Tibial nerve (tissue), 4 donors: ENCODE measurements around the gene NUDT22. TPM values are rescaled to one million over a fixed set of nuclear protein-coding genes. Genes with fewer than 3 reads are reported as not detected.

Experiments
- DNase-seq, 2 donors: peaks; one replicate each; pipeline ENCODE4 v3.0.0-alpha.2; 2019; ENCODE audit warnings: low spot score in 2 of 2
- H3K27ac ChIP-seq, 4 donors: fragments of 200-600 bp; sonication (generic) in 3 of 4; one replicate each; pipeline ENCODE4 v1.5.1; 2017 to 2019; ENCODE audit warnings: mild to moderate bottlenecking in 1 of 4
- H3K27me3 ChIP-seq, 2 donors: fragments of 200-600 bp; sonication (generic) in 1 of 2; one replicate each; pipeline versions ENCODE4 v1.5.1 to v1.6.0; 2017 to 2019
- H3K36me3 ChIP-seq, 3 donors: fragments of 200-600 bp; sonication (generic); one replicate each; pipeline ENCODE4 v1.5.1; 2018 to 2019
- H3K4me1 ChIP-seq, 4 donors: fragments of 200-600 bp; sonication (generic) in 3 of 4; one replicate each; pipeline ENCODE4 v1.5.1; 2017 to 2019
- H3K4me3 ChIP-seq, 4 donors: fragments of 200-600 bp; sonication (generic) in 3 of 4; one replicate each; pipeline ENCODE4 v1.5.1; 2017 to 2019; ENCODE audit warnings: mild to moderate bottlenecking in 1 of 4, moderate library complexity in 1 of 4
- H3K9me3 ChIP-seq, 4 donors: fragments of 200-600 bp; sonication (generic) in 3 of 4; one replicate each; pipeline ENCODE4 v1.5.1; 2017 to 2019
- EP300 ChIP-seq, 2 donors: sonication (generic); formaldehyde crosslinking; IDR thresholded peaks; one replicate each; pipeline ENCODE4 v1.6.1; 2017; ENCODE audit warnings: antibody characterized with exemption in 2 of 2, mild to moderate bottlenecking in 1 of 2
- POLR2A ChIP-seq, 2 donors: fragments of 450-650 bp; IDR thresholded peaks; one replicate each; pipeline ENCODE4 v1.6.1; 2017; ENCODE audit warnings: antibody characterized with exemption in 2 of 2, mild to moderate bottlenecking in 2 of 2, moderate library complexity in 2 of 2
- WGBS, 2 donors: methylation state at CpG; one replicate each; pipeline ENCODE4 v1.1.5; 2018; 5-methylcytosine and 5-hydroxymethylcytosine counted together
- total RNA-seq, 4 donors: library from RNA; depleted of rRNA; stranded (reverse); fragments of >200 nt; gene quantifications; one replicate each; pipeline ENCODE4 v1.1.0, GENCODE V29; 2016
- TF ChIP-seq, protein P1 (sequence below), 5 experiments: fragments of 200-600 bp in 3 of 5; fragments of 450-650 bp in 2 of 5; sonication (generic) in 3 of 5; IDR thresholded peaks; one replicate each; pipeline ENCODE4 v1.5.1; 2016 to 2019; ENCODE audit warnings: antibody characterized with exemption in 5 of 5, mild to moderate bottlenecking in 3 of 5, moderate library complexity in 2 of 5

NUDT22 gene, protein sequence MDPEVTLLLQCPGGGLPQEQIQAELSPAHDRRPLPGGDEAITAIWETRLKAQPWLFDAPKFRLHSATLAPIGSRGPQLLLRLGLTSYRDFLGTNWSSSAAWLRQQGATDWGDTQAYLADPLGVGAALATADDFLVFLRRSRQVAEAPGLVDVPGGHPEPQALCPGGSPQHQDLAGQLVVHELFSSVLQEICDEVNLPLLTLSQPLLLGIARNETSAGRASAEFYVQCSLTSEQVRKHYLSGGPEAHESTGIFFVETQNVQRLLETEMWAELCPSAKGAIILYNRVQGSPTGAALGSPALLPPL
- 10 to 100 TPM; 33.0 to 83.7 (median 60.2) TPM for total RNA-seq

DNA sequence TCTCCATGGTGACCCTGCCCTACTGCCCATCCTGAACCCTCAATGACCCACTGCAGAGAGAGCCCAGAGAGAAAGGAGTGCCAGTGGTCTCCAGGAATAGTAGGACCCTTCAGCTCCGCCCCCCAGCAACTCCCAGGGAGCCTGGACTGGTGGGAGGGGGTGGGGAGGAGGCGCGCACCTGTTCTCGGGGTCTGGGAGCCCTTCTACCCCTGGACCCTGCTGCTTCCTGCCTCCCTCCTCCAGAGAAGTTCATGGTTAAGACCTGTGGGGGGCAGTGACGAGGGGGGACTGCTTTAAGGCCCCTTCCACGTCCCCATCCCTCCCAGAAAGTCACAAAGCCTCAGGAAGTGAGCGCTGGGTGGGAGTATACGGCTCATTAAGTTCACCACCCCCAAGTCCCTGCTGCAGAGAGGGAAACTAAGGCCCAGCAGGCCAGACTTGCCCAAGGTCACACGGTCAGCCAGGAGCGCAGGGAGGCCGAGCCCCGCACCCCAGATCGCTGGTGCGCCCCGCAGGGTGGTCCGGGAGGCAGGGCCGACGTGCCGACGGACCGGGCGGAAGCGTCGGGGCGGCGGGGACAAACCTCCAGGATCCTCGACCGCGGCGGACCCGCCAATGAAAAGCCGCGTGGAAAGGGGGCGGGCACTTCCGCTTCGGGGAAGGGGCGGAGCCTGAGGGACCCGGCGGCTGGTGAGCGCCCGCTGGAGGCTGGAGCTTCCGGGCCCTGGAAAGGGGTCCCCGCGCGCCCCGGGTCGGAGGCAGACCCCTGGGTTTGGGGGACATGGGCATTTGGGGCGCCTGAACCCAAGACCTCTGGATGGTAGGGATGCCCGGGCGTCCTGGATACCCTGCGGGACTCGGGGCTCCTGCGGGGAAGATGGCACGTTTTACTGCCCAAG, at the start of gene NUDT22, which contains the start of gene TRPT1:
Gene NUDT22, plus strand, starts transcription at position 667 of the 899 bp plus-strand sequence. CDS start 379 bp downstream, outside the sequence.
Gene TRPT1, minus strand, starts transcription at position 579 of the 899 bp plus-strand sequence. Its CDS starts 326 bp downstream, at position 253.
- Histone ChIP-seq H3K9me3 (no peaks in the 10 kb centered on the region), H3K27me3 (no peaks in the 10 kb centered on the region), H3K36me3 (peaks cover 0 to 24% (median 0%) of the 10 kb centered on the region in 3 donors), H3K4me3 (peak within 1 kb of the TSS; percentile 56 to 91 (median 80)), H3K27ac (peak within 1 kb of the TSS; percentile 84 to 96 (median 91)), H3K4me1 (peaks cover 0 to 49% (median 28%) of the 10 kb centered on the region in 4 donors)
- TF ChIP-seq EP300 (IDR thresholded peaks at IDR 0.05) (peak; percentile 75 to 90), POLR2A (IDR thresholded peaks at IDR 0.05) (peak; percentile 82 to 86)
- TF ChIP-seq, protein P1, sequence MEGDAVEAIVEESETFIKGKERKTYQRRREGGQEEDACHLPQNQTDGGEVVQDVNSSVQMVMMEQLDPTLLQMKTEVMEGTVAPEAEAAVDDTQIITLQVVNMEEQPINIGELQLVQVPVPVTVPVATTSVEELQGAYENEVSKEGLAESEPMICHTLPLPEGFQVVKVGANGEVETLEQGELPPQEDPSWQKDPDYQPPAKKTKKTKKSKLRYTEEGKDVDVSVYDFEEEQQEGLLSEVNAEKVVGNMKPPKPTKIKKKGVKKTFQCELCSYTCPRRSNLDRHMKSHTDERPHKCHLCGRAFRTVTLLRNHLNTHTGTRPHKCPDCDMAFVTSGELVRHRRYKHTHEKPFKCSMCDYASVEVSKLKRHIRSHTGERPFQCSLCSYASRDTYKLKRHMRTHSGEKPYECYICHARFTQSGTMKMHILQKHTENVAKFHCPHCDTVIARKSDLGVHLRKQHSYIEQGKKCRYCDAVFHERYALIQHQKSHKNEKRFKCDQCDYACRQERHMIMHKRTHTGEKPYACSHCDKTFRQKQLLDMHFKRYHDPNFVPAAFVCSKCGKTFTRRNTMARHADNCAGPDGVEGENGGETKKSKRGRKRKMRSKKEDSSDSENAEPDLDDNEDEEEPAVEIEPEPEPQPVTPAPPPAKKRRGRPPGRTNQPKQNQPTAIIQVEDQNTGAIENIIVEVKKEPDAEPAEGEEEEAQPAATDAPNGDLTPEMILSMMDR (IDR thresholded peaks at IDR 0.05), result peak in 4 of 5 experiments; percentile 5 to 41 (median 20)
- DNase-seq, result peak; percentile 81 to 88
- 1% methylated on average over 33 to 51 of the region's 54 CpGs for WGBS, 2 donors

DNA sequence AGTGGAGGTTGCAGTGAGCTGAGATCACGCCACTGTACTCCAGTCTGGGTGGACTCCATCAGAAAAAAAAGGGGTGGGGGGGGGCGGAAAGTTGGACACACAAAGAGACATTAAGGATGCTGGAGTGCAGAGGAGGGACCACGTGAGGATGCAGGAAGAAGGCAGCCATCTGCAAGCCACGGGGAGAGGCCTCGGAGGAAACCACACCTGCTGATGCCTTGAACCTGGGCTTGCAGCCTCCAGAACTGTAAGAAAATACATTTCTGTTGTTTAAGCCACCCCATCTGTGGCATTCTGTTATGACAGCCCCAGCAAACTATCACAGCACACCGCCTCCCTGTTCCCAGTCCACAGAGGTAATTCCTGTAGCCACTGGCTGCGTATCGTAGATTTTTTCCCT, 49.3 kb upstream of the NUDT22 start:
- DNase-seq, result no peak
- H3K36me3 ChIP-seq, result no peaks in the 10 kb centered on the region
- no peak overlapping the region for H3K4me3 ChIP-seq
- TF ChIP-seq POLR2A (IDR thresholded peaks at IDR 0.05) (no peak), EP300 (IDR thresholded peaks at IDR 0.05) (no peak)
- TF ChIP-seq, protein P1 (IDR thresholded peaks at IDR 0.05), result no peak
- no peaks in the 10 kb centered on the region for H3K27me3 ChIP-seq
- 75 to 84% methylated on average over 8 of the region's 8 CpGs for WGBS, 2 donors
- peaks cover 0 to 5% (median 0%) of the 10 kb centered on the region in 4 donors for H3K9me3 ChIP-seq
- no peak overlapping the region for H3K27ac ChIP-seq
- peaks cover 0 to 18% (median 11%) of the 10 kb centered on the region in 4 donors for H3K4me1 ChIP-seq

DNA sequence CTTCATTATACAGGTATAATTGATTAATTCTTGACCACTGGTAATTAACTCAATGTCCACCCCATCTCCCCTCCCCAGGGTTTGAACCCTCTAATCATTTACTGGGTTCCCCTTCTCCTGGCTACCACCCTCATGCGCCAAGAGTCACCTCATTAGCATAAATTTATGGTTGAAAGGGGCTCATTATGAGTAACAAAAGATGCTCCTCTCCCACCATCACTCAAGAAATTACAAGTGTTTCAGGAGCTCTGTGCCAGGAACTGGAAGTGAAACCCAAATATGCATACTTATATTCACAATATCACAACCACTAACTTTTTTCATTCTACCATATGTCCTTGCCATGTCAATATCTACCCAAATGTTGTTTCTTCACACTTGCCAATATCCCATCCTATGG, 47.9 kb upstream of the NUDT22 start:
- H3K4me1 ChIP-seq, result peaks cover 0 to 32% (median 19%) of the 10 kb centered on the region in 4 donors
- H3K36me3 ChIP-seq, result no peaks in the 10 kb centered on the region
- TF ChIP-seq EP300 (IDR thresholded peaks at IDR 0.05) (no peak), POLR2A (IDR thresholded peaks at IDR 0.05) (no peak)
- TF ChIP-seq, protein P1 (IDR thresholded peaks at IDR 0.05), result no peak
- H3K27me3 ChIP-seq, result no peaks in the 10 kb centered on the region
- peaks cover 0 to 5% (median 0%) of the 10 kb centered on the region in 4 donors for H3K9me3 ChIP-seq
- H3K4me3 ChIP-seq, result no peak overlapping the region
- DNase-seq, result no peak
- H3K27ac ChIP-seq, result no peak overlapping the region
- WGBS, 2 donors, result 89 to 100% methylated on average over 1 of the region's 1 CpG

DNA sequence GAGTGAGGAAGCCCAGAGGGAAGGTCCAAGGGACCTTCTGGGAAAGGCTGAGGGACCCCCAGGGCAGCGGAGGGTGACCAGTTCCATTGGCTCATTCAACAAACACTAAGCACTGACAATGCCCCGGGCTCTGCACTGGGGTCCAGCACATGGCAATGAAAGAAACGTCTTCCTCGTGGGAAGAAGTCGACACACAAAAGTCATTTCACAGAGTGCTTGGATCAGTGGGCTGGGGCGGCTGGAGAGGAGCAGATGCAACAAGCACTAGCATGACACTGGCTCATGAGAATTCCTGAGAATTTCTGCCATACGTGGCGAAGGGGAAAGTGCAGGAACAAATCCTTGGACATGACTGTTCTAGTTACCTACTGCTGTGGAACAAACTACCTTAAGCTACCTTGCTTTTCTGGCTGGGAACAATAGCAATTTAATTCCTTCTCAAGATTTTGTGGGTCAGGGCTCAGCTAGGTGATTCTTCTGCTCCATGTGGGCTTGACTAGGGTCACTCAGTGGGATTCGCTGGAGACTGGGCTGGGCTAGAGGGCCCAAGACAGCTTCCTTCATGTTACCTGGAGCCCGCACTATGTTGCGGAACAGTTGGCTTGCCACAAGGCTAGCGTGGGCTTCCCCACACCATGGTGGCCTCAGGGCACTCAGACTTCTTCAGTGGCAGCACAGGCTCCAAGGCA, 47.0 kb upstream of the NUDT22 start:
- Histone ChIP-seq H3K36me3 (no peaks in the 10 kb centered on the region), H3K9me3 (no peaks in the 10 kb centered on the region), H3K27ac (no peak overlapping the region), H3K27me3 (no peaks in the 10 kb centered on the region), H3K4me1 (peaks cover 0 to 41% (median 26%) of the 10 kb centered on the region in 4 donors), H3K4me3 (no peak overlapping the region)
- no peak for DNase-seq
- WGBS, 2 donors, result 89 to 90% methylated on average over 10 to 12 of the region's 12 CpGs
- TF ChIP-seq EP300 (IDR thresholded peaks at IDR 0.05) (no peak), POLR2A (IDR thresholded peaks at IDR 0.05) (no peak)
- TF ChIP-seq, protein P1 (IDR thresholded peaks at IDR 0.05), result no peak
